ENCODE results near the gene ZNF837.

Gene ZNF837

GRCh38 chr19:58380662-58381459 lies at the start of gene ZNF837:
Gene ZNF837 (minus strand): TSS chr19:58381030. CDS start chr19:58369332, 11,698 bp downstream.
- TF ChIP-seq, protein P1, sequence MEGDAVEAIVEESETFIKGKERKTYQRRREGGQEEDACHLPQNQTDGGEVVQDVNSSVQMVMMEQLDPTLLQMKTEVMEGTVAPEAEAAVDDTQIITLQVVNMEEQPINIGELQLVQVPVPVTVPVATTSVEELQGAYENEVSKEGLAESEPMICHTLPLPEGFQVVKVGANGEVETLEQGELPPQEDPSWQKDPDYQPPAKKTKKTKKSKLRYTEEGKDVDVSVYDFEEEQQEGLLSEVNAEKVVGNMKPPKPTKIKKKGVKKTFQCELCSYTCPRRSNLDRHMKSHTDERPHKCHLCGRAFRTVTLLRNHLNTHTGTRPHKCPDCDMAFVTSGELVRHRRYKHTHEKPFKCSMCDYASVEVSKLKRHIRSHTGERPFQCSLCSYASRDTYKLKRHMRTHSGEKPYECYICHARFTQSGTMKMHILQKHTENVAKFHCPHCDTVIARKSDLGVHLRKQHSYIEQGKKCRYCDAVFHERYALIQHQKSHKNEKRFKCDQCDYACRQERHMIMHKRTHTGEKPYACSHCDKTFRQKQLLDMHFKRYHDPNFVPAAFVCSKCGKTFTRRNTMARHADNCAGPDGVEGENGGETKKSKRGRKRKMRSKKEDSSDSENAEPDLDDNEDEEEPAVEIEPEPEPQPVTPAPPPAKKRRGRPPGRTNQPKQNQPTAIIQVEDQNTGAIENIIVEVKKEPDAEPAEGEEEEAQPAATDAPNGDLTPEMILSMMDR (IDR thresholded peaks at IDR 0.05; ENCODE audit: low read depth, low read length): no peak
- H3K4me3 ChIP-seq (ENCODE audit: low read depth, low read length): peak within 1 kb of the TSS; percentile 80
- DNase-seq (ENCODE audit: low read depth, low spot score): peak; percentile 100
- in situ Hi-C loops (cut with HindIII; ENCODE audit: low sequenced_read_pairs): no loop called here

- H3K4me3 ChIP-seq (ENCODE audit: low read depth, low read length): no peak overlapping the region
- DNase-seq (ENCODE audit: low read depth, low spot score): no peak
- TF ChIP-seq, protein P1 (IDR thresholded peaks at IDR 0.05; ENCODE audit: low read depth, low read length): no peak
- in situ Hi-C loops (cut with HindIII; ENCODE audit: low sequenced_read_pairs): no loop called here
Measured at GRCh38 chr19:58429745-58430144, 48.9 kb upstream of the ZNF837 start.

- TF ChIP-seq, protein P1 (IDR thresholded peaks at IDR 0.05; ENCODE audit: low read depth, low read length): no peak
- DNase-seq (ENCODE audit: low read depth, low spot score): no peak
- in situ Hi-C loops (cut with HindIII; ENCODE audit: low sequenced_read_pairs): no loop called here
- H3K4me3 ChIP-seq (ENCODE audit: low read depth, low read length): no peak overlapping the region
Measured at GRCh38 chr19:58428617-58429016, 47.8 kb upstream of the ZNF837 start.

GRCh38 chr19:58417071-58417470 lies 36.2 kb upstream of the ZNF837 start:
- TF ChIP-seq, protein P1 (IDR thresholded peaks at IDR 0.05; ENCODE audit: low read depth, low read length): no peak
- DNase-seq (ENCODE audit: low read depth, low spot score): no peak
- H3K4me3 ChIP-seq (ENCODE audit: low read depth, low read length): no peak overlapping the region
- in situ Hi-C loops (cut with HindIII; ENCODE audit: low sequenced_read_pairs): no loop called here

DNA sequence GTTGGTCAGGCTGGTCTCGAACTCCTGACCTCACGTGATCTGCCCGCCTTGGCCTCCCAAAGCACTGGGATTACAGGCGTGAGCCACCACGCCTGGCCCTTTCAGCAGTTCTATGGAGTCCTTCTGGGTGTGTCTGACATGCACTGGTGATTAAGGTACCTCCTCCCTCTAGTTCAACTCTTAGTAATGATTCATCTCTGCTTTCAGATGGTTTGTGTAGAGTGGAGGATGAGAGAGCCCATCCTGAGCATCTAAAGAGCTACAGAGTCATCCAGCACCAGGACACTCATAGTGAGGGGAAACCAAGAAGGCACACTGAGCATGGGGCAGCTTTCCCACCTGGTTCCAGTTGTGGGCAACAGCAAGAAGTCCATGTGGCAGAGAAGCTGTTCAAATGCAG lies 35.8 kb upstream of the ZNF837 start:
- no peak for DNase-seq (ENCODE audit: low read depth, low spot score)
- in situ Hi-C loops (cut with HindIII; ENCODE audit: low sequenced_read_pairs): no loop called here
- H3K4me3 ChIP-seq (ENCODE audit: low read depth, low read length): no peak overlapping the region
- TF ChIP-seq, protein P1 (IDR thresholded peaks at IDR 0.05; ENCODE audit: low read depth, low read length): no peak

DNA sequence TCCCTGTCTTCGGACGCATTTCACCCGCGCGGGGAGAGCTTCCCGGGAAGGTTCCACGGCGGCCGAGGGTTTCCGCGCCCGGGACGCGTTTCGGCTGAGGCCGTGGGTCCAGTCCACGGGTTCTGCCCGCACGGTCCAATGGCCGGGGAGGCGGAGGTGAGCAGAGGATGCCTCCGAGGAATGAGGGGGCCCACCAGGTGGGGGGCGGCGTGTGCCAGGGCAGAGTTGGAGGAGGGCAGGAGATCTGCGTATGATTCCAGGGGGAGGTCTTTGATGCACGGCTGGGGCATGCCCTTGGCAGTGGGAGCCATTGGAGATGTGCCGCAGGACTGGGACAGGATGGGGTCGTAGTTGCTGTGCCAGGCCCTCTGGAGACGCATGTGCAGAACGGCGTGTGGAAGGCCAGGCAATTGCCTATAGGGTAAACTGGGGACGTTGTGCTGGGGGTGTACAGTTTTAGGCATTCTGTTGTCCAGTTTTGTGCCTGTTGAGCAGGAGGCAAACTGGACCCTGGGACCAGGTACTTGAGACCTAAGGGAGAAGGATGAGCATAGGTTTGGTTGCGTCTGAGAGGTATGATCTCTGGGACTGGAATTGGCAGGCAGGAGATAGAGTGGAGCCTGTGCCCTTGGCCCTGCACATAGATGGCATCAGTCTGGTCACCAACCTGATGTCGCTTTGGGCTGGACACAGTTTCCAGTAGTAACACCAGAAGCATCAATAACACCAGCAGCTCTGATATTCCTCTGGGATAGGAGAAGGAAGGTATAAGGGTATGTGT lies 28.4 kb upstream of the ZNF837 start:
- in situ Hi-C loops (cut with HindIII; ENCODE audit: low sequenced_read_pairs): no loop called here

More for the DNA sequence above, 28.4 kb upstream of the ZNF837 start:
- H3K4me3 ChIP-seq (ENCODE audit: low read depth, low read length): peak overlapping the region; percentile 89
- TF ChIP-seq, protein P1 (IDR thresholded peaks at IDR 0.05; ENCODE audit: low read depth, low read length): no peak
- DNase-seq (ENCODE audit: low read depth, low spot score): no peak
